GM21786 (cell line): ENCODE measurements around the gene PDPK1.

Experiments
- ATAC-seq: cut with Tn5 transposase; IDR thresholded peaks from one replicate; pipeline ENCODE4 v1.9.1; 2021; ENCODE audit not compliant: unreplicated experiment

The PDPK1 gene

DNA sequence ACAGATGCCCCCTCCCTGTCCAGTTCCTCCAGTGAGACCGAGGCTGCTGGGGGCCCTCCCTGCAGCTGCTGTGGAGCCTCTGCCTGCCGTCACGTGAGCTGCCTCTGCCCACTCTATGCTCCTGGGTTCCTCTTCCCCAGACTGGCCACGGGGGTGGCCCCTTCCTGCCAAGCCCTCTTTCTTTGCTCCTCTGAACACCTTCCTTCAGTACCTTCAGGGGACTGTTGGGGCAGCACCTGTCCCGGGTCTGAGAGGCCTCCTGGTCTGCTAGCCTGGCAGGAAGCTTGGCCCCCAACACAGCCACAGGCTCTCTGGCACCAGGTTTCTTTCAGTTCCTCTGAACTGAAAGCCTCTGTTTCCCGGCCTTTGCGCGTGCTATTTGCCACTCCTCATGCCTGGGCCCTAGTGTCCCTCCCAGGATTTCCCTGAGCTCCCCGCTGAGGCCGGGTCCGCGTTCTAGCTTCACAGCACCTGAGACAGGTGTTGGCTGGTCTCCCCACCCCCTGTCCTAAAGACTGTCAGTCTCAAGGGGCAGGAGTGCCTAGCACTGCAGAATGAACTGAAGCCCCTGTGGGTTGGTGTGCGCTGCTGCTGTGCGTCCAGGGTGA, 30.7 kb upstream of the PDPK1 start:
- ATAC-seq, result peak; percentile 73

DNA sequence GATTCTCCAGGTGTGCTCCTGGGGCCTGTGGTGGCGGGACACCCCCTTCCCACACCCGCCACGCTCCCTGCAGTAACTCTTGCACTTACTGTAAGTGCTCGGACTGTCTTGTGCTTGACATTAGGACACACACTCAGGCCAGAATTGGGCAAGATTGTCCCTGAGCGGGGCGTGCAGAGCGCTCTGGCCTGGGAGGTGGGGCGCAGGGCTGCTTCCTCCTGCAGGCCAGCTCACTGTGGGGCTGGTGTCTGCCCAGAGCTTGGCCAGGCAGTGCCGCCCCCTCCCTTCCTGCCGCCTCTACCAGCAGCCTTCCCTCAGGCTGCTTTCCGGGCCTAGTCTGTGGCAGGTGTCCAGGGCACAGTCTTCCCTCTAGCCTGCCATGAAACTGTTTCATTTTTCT, 30.2 kb upstream of the PDPK1 start:
- ATAC-seq, result no peak

DNA sequence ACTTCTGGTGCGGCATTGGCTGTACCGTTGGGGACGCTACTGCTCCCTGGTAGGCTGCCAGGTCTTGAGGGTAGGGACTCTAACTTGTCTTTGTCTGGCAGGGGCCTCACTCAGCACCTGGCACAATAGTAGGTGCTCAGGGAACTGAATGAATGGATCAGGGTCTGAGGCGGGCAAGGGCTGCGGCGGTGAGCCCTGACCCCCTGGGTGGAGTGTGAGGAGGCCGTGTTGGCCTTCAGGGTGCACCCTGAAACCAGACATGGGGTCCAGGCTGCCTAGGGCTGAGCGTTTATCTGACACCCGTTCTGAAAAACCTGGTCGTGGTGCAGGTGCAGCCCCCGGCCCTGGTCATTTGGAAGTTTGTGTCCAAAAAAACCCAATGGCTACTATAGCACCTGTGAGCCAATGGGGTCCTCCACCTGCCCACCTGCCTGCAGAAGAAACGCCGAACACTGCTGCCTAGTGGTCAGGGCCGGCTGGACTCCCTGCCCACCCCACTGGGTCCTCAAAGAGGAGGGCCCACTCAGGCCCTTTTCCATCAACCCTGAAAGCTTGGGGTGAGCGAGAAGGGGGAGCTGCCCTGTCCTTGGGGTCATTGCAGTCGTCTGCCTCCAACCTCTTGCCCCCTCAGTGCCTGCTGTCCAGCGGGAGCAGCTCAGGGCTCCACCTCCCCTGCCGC, 29.0 kb upstream of the PDPK1 start:
- ATAC-seq, result no peak

DNA sequence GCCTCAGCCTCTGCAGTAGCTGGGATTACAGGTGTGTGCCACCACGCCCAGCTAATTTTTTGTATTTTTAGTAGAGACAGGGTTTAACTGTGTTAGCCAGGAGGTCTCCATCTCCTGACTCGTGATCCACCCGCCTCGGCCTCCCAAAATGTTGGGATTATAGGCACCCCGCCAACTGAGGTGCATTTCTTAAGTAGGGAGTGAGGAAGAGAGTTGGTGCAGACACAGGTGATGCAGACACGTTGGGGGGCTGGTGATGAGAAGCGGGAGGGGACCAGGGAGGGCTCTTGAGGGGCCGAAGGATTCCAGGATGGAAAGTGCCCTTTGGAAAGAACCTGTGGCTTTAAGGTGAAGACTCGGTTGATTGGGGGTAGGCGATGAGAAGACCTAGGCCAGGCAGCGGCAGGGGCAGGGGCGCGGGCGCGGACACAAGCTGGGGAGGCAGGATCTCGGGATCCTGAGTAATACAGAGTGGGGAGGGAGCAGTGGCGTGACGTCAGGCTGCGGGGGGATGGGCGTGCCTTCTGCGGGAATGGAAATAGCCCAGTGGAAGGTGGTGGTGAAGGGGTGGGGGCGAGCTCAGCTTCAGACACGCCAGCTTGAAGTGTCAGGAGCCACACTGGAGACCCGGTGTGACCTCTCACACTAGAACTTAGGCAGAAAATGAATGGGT, 26.6 kb upstream of the PDPK1 start:
- ATAC-seq, result no peak

DNA sequence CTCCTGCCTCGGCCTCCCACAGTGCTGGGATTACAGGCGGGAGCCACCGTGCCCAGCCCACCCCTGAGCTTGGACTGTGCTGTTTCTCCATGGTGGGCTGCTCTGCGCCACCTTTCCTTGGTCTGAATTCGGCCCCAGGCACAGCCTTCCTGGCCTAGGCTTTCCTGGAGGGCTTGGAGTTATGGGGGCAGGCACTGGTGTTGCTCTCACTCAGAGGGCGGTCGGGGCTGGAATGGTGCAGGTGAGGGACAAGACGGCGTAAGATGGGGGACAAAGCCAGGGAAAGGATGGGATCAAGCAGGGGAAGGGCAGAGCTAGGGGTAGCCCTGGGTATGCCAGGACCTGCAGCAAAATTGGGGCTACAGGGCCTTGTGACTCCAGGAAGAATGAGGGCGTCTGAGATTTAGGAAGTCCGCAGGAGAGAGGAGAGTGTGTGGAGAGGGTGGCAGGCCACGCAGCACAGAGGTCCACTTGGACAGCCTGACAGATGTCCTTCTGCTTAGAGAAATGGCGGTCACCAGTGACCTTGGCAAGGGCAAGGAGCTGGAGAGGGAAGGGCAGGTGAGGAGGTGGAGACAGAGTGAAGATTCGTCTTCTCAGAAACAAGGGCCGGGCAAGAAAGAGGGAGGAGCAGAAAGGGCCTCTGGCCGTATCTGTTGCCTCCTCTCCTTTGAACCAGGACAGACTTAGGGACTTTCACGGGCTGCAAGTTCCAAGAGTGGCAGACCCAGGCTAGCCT, 25.7 kb upstream of the PDPK1 start:
- no peak for ATAC-seq

DNA sequence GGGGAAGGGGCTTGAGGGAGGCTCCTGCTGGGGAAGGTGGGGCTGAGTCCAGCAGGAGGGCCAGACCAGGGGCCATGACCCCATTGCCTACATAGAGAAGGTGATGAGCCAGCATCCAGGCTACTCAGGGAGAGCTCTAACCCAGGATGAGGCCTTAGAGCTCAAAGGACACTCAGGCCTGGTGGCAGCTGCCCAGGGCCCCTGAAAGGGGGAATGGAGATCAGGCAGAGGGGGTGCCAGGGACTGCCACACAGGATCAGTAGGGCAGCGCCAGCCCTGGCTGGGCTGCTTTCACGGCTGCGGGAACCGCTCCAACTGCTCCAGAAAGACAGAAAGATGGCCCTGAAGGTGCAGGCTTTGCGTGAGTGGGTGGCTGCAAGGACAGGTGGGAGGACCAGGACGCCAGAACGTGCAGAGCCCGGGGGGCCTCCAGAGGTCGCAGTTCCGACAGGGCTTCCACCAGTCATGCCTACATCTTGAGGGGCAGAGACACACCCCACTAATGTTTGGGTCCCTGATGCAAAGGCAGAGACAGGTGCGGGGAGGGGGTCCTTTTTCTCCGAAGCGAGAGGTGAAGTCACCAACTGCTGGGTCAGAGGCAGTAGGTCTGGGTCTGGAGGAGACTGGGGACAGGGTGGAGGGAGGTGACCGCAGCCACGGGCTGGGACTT, 25.0 kb upstream of the PDPK1 start:
- ATAC-seq, result no peak

DNA sequence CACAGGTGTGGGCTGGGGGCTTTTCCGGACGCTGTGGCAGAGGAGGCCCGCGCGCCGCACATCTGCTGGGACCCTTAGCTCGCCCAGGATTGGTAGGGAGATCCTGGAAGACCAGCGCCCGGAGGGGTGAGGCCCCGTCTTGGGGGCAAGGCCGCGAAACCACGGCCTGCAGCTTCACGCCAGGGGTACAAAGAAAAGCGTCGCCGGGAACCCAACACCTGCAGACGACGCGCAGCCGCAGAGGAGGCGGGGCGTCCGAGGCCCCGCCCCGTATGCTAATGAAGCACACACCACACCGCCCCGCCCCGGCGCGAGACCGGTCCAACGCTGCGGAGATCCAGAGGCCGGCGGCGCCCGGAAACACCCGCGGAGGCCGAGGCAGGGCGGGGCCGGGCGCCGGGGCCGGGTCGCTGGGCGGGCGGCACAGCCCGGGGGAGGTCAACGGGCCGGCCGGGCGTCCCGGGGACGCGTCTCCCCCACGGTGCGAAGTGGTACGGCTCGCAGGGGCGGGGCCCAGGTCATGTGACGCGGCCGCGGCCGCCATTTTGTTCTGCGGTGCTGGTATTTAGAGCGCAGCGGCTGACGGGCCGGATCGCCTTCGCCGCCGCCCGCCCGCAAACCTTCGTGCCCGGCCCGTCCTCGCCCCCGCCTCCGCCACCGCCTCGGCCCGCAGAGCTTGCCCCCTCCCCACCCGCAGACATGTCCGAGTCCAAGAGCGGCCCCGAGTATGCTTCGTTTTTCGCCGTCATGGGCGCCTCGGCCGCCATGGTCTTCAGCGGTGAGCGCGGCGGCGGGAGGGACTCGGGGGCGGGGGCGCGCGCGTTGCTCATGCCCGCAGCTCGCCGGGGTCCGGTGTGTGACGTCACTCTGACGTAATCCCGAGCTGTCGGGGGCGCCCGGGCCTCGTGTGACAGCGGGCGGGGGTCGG, 24.2 kb upstream of the PDPK1 start, which contains the start of gene ATP6V0C:
TSS of gene ATP6V0C (plus strand) at position 548 of the 928 bp plus-strand sequence. CDS start at position 700, 152 bp downstream.
- ATAC-seq, result peak; percentile 71

DNA sequence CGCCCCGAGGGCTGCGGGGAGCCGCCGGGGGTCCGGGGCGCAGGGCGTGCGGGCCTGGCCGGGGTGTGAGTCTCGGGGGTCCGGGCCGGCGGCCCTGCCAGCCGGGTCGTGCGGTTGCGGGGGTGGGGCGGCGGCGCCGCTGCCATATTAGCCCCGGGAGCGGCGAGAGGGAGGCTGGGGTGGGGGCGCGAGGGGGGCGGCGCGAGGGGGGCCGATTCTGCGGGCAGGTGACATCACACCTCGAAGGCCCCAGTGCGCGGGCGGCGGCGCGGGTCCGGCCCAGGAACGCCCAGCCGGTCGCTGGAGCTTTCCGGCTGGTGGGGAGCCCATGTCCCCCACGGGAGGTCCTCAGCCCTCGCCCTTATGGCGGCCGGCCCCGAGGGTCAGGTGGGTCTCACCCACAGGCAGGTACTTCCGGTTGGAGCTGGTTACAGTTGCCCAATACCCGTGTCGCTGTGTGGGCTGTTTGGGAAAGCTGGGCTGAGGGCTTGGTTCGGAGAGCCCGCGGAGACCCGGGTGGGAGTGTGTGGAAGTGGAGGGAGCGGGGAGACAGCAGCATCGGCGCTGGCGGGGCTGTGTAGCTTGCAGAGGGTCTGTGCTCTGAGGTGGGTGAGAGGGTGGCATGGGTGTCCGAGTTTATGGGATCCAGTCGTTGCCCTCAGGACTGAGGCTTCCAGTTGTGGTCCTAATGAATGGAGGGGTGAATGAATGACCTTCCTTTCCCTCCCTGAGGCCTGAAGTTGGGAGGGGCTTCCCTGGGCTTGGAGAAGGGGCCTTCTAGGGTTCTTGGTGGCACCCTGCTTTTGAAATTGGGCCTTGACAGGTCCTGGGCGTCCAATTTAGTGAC, 23.3 kb upstream of the PDPK1 start:
- no peak for ATAC-seq

DNA sequence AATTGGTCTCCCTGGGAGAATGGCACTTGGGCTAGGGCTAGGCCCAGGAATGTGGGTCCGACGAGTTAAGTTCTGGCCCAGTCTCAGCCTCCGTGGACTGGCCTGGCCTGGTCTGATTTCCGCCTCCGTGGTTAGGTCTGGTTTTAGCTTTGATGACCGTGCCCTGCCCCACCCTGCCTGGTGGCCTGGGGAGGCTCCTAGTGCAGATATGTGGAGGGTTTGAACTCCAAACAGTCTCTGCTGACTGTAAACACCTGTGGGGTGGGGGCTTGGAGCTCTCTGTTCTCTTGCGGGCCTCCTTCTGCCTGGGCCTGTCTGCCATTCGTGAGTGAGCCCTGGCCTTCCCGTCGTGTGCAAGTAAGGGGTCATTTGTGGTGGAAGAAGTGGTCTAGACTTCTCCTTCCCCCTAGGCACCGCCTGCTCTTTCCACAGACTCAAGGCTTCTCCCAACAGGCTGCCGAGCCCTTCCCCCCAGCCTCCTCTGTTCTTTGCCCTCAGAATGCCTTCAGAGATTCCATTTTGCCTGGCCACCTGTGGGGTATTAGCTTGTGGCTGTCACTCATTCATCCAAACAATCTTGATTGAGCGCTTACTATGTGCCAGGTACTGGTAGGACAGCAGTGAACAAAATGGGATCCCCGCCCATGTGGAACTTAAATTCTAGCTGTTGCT, 22.5 kb upstream of the PDPK1 start:
- no peak for ATAC-seq

DNA sequence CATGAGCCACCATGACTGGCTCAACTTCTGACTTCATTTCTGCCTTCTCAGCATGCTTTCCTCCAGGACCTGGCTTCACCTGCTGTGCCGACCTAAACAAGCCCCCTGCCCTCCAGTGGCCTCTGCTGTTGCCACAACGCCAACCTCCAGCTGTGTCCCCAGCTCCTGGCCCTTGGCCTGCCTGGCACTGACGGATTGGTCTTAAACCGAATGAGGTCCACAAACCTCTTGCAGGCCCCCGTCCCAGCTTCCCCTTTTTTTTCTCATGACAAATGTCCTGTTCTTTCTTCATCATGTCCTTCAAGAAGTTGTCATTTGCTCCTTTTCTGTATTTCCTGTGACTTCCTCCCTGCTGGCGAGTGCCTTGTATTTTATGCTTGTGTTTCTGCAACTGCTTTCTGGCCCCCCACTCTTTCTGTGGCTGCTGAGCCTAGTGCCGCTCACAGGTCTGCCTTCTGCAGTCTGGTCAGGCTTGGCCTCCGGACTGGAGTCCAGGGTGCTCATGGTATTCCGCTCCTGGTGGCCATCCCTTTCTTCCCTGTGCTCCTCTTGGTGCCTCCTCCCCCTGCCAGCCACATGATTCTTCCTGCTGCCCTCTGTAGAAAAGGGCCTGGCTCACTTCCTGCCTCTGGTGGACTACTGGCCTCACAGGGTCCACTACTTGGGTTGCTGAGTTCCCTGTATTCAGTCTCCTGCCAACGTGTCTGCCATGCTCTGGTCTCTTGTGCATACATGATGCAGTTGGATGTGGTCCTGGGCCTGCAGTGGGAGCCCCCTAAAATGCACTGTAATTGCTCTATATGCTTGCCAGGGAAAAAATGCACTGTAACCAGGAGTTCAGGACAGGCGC, 21.2 kb upstream of the PDPK1 start:
- no peak for ATAC-seq

DNA sequence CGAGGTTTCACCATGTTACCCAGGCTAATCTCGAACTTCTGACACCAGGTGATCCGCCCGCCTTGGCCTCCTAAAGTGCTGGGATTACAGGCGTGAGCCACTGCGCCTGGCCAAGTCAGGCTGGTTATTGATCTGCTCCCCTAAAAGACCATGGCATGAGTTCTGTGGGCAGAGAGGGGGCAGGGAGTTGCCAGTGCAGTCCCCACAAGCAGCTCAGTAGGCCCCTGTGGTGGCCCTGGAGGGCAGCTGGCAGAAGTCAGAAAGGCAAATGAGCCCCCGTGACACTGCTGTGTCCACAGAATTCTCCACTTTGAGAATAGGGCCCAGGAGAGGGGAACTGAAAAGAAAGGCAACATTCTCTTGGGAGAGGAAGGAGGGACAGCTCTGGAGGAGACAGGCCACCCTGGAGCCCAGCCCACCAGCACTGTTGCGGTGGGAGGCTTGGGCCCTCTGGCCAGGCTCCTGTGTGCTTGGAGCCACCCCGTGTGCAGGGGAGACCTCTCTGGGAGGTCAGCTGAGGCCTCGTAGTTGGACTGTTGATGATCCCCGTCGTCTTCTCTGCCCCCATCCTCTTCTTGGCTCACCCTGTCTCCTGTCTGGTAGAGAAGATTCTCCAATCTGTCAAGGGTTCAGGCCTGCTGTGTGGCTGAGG, 19.7 kb upstream of the PDPK1 start:
- ATAC-seq, result no peak

DNA sequence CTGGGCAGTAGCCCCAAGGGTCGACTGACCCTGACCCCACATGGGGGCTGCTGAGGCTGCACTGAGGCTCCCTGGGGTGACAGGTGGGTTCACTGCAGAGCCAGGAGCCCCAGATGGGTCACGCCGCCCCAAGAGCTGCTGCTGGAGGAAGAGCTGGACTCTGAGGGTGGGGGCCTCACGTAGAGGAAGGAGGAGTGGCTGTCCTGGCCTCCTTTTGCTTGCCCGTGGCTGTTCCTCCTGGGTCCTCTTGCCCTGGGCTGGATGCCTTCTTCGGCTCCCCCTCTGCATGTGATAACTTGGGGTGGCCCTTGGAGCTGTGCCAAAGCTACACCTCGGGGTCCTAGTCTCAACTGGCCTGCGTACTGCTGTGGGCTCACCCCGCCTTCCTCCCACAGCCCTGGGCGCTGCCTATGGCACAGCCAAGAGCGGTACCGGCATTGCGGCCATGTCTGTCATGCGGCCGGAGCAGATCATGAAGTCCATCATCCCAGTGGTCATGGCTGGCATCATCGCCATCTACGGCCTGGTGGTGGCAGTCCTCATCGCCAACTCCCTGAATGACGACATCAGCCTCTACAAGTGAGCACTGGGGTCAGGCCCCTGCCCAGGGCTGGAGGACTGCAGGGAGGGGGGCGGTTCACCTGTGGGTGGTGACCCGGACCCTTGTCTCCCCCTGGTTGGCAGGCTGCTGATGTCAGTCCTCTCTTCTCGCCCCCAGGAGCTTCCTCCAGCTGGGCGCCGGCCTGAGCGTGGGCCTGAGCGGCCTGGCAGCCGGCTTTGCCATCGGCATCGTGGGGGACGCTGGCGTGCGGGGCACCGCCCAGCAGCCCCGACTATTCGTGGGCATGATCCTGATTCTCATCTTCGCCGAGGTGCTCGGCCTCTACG, 18.8 kb upstream of the PDPK1 start:
- no peak for ATAC-seq

DNA sequence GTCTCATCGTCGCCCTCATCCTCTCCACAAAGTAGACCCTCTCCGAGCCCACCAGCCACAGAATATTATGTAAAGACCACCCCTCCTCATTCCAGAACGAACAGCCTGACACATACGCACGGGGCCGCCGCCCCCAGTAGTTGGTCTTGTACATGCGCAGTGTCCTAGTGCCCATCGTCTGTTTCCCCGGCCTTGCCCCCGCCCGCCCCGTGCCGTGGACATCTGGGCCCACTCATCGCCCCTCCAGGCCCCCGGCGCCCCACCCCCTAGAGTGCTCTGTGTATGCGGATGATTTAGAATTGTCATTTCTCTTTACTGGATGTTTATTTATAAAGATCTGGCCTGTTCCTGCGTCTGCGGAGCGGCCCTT, 18.1 kb upstream of the PDPK1 start:
- ATAC-seq, result no peak

DNA sequence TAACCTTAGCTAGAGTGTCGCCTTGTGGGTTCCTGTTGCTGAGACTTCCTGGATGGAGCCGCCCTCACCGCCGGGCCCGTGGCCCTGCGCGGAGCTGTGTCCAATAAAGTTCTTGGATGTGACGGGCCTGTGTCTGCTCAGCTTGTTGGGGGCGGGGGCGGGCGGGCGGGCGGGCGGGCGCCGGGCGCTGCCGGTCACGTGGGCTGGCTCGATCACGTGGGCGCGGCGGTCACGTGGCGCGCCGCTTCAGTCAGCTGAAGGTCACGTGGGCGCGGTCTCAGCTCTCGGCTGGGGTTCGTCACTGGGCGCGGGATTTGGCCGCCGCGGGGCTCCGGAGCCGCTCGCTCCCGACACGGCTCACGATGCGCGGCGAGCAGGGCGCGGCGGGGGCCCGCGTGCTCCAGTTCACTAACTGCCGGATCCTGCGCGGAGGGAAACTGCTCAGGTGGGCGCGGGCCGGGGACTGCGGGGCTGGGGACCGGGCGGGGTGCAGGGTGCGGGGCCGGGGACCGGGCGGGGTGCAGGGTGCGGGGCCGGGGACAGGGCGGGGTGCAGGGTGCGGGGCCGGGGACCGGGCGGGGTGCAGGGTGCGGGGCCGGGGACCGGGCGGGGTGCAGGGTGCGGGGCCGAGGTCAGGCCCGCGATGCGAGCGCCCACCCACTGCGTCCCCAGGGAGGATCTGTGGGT, 17.6 kb upstream of the PDPK1 start, which contains the start of gene AMDHD2:
TSS of gene AMDHD2 (plus strand) at position 275 of the 687 bp plus-strand sequence. CDS start at position 363, 88 bp downstream.
- ATAC-seq, result peak; percentile 54

DNA sequence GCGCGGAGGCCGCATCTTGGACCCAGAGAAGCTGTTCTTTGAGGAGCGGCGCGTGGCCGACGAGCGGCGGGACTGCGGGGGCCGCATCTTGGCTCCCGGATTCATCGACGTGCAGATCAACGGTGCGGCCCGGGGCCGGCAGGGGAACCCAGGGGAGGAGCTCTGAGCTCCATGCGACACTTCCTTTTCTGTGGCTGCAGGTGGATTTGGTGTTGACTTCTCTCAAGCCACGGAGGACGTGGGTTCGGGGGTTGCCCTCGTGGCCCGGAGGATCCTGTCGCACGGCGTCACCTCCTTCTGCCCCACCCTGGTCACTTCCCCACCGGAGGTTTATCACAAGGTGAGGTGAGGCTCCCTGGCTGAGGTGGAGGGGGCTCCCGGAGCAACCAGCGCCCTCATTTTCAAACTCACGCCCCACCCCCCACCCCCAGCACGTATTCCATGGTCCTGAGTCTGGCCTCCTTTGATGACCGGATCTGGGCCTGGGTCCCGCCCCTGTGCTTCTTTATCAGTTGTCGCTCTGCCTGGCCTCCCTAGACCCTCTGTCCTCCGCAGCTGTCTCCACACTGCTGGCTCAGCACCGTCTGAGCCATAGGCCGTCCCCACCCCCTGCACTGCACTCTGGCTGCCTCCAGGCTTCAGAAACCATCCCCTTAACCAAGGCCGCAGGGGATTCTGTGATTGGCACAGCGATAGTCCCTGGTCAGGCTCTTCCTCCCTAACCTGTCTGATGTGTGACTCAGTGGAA, 16.9 kb upstream of the PDPK1 start:
- no peak for ATAC-seq
